Osteocyte (in vitro differentiated cells): Measurements from ENCODE around the gene VGLL1. TPM values are rescaled to one million over a fixed set of nuclear protein-coding genes. Genes with fewer than 3 reads are reported as not detected.

Source experiments
- DNase-seq: peaks from one replicate; pipeline ENCODE4 v3.0.0; 2021; ENCODE audit warnings: mixed read lengths; ENCODE audit not compliant: unreplicated experiment; ENCODE audit errors: extremely low spot score
- H3K27ac Mint-ChIP-seq: one replicate; pipeline ENCODE4 v1.8.0; 2021; ENCODE audit warnings: mild to moderate bottlenecking, mixed read lengths; ENCODE audit not compliant: unreplicated experiment
- H3K27me3 Mint-ChIP-seq: one replicate; pipeline ENCODE4 v1.8.0; 2021; ENCODE audit warnings: mixed read lengths; ENCODE audit not compliant: unreplicated experiment
- H3K36me3 Mint-ChIP-seq: one replicate; pipeline ENCODE4 v1.8.0; 2021; ENCODE audit warnings: mixed read lengths; ENCODE audit not compliant: unreplicated experiment
- H3K4me1 Mint-ChIP-seq: one replicate; pipeline ENCODE4 v1.8.0; 2021; ENCODE audit warnings: mixed read lengths; ENCODE audit not compliant: unreplicated experiment
- H3K4me3 Mint-ChIP-seq: one replicate; pipeline ENCODE4 v1.8.0; 2021; ENCODE audit warnings: mild to moderate bottlenecking, moderate library complexity, mixed read lengths; ENCODE audit not compliant: unreplicated experiment
- H3K9me3 Mint-ChIP-seq: one replicate; pipeline ENCODE4 v1.8.0; 2021; ENCODE audit warnings: mixed read lengths; ENCODE audit not compliant: unreplicated experiment
- long read RNA-seq: library from polyadenylated mRNA; unstranded; transcript quantifications from one replicate; pipeline ENCODE4 v2.0.0, GENCODE V29; 2021
- total RNA-seq: library from RNA; stranded (reverse); gene quantifications from 2 replicates; pipeline ENCODE4 v1.2.1, GENCODE V29; 2021
- TF ChIP-seq, protein P1 (sequence below): fragments of 200-600 bp; sonication (generic); IDR thresholded peaks from 2 replicates; pipeline ENCODE4 v1.5.0; 2021; ENCODE audit warnings: antibody characterized with exemption, mild to moderate bottlenecking, moderate library complexity

Gene VGLL1
- not detected in 2 replicates for total RNA-seq
- long read RNA-seq = 0 reads

- Mint-ChIP-seq H3K4me3 (no peak within 1 kb of the TSS), H3K4me1 (no peaks in the 10 kb centered on the region), H3K27ac (no peak within 1 kb of the TSS), H3K36me3 (no peaks in the 10 kb centered on the region), H3K9me3 (no peaks in the 10 kb centered on the region), H3K27me3 (peaks cover 5% of the 10 kb centered on the region)
- DNase-seq = no peak
- TF ChIP-seq, protein P1, sequence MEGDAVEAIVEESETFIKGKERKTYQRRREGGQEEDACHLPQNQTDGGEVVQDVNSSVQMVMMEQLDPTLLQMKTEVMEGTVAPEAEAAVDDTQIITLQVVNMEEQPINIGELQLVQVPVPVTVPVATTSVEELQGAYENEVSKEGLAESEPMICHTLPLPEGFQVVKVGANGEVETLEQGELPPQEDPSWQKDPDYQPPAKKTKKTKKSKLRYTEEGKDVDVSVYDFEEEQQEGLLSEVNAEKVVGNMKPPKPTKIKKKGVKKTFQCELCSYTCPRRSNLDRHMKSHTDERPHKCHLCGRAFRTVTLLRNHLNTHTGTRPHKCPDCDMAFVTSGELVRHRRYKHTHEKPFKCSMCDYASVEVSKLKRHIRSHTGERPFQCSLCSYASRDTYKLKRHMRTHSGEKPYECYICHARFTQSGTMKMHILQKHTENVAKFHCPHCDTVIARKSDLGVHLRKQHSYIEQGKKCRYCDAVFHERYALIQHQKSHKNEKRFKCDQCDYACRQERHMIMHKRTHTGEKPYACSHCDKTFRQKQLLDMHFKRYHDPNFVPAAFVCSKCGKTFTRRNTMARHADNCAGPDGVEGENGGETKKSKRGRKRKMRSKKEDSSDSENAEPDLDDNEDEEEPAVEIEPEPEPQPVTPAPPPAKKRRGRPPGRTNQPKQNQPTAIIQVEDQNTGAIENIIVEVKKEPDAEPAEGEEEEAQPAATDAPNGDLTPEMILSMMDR = no peak
These were observed at the start of gene VGLL1 for GRCh38 chrX:136531951-136532350. Gene VGLL1 (plus strand): TSS chrX:136532215. CDS start chrX:136536021, 3,806 bp downstream.

DNA sequence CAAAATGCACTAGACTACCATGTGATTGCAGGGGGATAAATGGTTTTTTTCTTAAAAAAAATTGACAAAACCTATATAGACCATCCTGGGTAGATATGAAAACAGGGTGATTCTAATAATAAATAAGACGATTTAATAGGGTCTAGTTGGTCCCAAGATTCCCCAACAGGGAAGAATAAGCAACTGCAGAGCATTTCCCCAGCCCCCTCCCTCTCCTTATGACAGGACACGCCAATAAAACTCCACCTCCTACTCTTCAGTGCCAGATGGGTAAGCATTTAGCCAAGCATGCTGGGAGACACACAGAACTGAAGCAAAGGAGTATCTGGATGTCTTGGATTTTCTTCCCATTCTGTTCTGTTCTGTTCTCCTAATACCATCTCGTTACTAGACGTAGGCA lies 44.4 kb upstream of the VGLL1 start, which contains the start of gene BRS3:
TSS of gene BRS3 (plus strand) at position 301 of the 400 bp plus-strand sequence. CDS start 168 bp downstream, outside the sequence.
- TF ChIP-seq, protein P1 = no peak
- Mint-ChIP-seq H3K9me3 (no peaks in the 10 kb centered on the region), H3K36me3 (no peaks in the 10 kb centered on the region), H3K27ac (no peak within 1 kb of the TSS), H3K27me3 (peaks cover 42% of the 10 kb centered on the region), H3K4me1 (no peaks in the 10 kb centered on the region), H3K4me3 (no peak within 1 kb of the TSS)
- no peak for DNase-seq

DNA sequence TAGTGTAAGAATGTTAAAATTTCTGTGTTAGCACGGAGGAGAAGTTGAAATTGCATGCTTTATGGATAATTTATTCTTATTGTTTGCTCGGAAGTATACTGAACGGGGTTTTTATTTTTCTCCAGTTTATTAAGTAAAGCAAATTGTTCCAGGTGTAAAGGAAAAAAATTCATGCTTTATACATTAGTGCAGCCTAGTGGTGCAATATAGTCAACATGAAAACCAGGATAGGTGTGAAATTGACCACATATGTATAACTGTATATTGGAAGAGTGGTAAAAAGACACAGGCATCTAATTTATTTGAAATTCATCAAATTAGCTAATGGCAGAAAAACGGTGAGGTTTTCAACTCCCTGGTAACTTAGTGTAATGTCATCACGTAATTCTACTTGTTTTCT lies 43.3 kb upstream of the VGLL1 start:
- no peak overlapping the region for H3K4me3 Mint-ChIP-seq
- H3K27me3 Mint-ChIP-seq = peaks cover 45% of the 10 kb centered on the region
- TF ChIP-seq, protein P1 = no peak

GRCh38 chrX:136491832-136492231 lies 40.2 kb upstream of the VGLL1 start:
- TF ChIP-seq, protein P1 = no peak
- Mint-ChIP-seq H3K4me3 (no peak overlapping the region), H3K9me3 (no peaks in the 10 kb centered on the region), H3K36me3 (no peaks in the 10 kb centered on the region), H3K27ac (no peak overlapping the region), H3K4me1 (peaks cover 2% of the 10 kb centered on the region), H3K27me3 (peaks cover 24% of the 10 kb centered on the region)
- DNase-seq = no peak

More for the DNA sequence above, 43.3 kb upstream of the VGLL1 start:
- no peak for DNase-seq
- Mint-ChIP-seq H3K9me3 (no peaks in the 10 kb centered on the region), H3K4me1 (no peaks in the 10 kb centered on the region), H3K36me3 (no peaks in the 10 kb centered on the region), H3K27ac (no peak overlapping the region)

DNA sequence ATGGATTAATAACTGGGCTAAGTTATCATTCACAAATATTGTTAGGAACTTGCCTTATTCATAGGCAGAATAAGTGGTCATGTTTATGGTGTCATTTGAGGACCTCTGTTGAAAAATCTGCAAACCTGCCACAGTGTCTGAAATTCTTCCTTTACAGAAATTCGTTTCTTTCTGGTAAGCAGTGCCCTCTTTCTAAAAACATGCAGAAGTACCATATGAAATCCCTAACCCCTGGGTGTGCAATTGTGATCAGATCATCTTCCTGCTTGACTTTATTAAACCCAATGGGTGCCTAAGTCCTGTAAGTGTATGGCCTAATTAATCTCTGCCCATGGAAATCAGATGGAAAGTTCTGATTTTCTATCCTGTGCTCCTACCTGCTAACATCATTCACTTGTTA lies 39.0 kb upstream of the VGLL1 start:
- DNase-seq = no peak
- Mint-ChIP-seq H3K4me3 (no peak overlapping the region), H3K27me3 (peaks cover 24% of the 10 kb centered on the region), H3K36me3 (no peaks in the 10 kb centered on the region), H3K4me1 (peaks cover 2% of the 10 kb centered on the region), H3K27ac (no peak overlapping the region), H3K9me3 (no peaks in the 10 kb centered on the region)
- TF ChIP-seq, protein P1 = no peak
